Activated gamma-delta T cell treated with Interleukin-2 at 50 U/mL for 16 hours (primary cell): ENCODE measurements around the gene POLDIP3.
"Not testable (repeated sequence)": the region's sequence is repeated elsewhere in the genome, so short reads cannot be mapped to it uniquely, and the experiment has no call there.

Experiments
- DNase-seq: peaks from one replicate; pipeline ENCODE4 v3.0.0-alpha.2; 2020

The POLDIP3 gene

GRCh38 chr22:42549331-42550060, 65.2 kb downstream of the POLDIP3 start:
- no peak for DNase-seq

DNA sequence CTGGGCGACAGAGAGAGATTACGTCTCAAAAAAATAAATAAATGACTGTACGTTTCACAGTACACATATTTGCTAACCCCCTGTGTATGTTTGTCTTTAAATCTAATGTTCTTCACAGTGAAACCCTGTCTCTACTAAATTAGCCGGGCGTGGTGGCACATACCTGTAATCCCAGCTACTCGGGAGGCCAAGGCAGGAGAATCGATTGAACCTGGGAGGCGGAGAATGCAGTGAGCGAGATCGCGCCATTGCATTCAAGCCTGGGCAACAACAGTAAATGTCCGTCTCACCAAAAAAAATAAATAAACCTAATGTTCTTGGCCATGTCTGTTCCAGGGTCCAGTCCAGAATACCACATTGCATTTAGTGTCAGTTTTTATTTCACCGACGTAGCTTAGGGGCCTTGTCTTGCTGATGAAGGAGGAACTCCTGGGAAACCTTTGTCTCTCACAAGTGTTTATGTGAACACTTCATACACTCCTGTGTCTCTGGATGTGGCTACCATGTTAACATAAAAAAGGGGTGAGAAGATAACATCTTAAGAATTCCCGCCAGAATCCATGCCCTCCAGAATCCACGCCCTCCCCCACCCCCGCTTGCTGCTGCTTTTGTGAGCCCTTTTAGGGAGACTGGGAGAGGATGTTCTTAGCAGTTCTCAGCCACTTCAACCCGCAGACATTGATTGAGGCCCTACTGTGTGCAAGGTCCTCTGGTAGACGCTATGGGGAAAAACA, 65.9 kb downstream of the POLDIP3 start:
- no peak for DNase-seq

DNA sequence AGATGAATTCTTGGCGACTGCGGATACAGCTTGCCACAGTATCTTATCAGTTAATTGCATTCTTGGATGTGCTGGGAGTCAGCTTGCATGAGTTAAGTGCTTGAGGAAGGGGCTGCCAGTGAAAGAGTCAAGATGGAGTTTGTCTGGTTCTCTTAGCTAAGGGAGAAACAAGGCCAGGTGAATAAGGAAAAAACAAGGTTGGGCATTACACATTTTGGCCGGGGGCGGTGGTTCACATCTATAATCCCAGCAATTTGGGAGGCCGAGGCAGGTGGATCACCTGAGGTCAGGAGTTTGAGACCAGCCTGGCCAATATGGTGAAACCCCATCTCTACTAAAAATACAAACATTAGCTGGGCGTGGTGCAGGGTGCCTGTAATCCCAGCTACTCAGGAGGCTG, 66.6 kb downstream of the POLDIP3 start:
- DNase-seq, result not testable (repeated sequence)

DNA sequence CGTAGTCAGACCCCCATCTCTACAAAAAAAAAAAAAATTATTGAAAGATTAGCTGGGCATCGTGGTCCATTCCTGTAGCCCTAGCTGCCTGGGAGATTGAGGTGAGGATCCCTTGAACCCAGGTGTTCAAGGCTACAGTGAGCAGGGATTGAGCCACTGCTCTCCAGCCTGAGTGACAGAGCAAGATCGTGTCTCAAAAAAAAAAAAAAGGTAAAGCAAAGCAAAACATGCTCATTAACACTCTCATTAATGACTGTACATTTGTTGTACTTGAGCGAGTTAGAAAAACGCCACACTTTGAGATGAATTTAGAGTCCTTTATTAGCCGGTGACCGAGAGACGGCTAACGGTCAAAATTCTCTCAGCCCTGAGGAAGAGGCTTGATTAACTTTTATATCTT, 67.1 kb downstream of the POLDIP3 start:
- DNase-seq, result no peak

DNA sequence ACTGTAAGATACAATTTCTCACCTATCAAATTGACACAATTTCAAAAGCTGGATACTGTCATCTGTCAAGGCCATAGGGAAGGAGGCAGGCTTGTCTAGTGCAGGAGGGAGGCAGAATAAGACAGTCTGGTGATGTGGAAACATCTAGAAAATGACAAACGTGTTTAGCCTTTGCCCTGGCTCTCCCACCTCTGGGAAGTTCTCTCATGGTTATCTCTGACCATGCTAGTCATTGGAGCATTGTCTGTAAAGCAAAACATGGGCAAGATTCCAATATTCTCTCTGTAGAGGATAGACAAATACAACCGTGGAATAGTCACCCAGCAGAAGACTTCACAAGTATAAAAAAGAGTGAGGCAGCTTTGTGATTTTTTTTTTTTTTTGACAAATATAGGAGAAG, 70.0 kb downstream of the POLDIP3 start:
- no peak for DNase-seq

GRCh38 chr22:42539236-42539771, 75.4 kb downstream of the POLDIP3 start:
- not testable (repeated sequence) for DNase-seq

DNA sequence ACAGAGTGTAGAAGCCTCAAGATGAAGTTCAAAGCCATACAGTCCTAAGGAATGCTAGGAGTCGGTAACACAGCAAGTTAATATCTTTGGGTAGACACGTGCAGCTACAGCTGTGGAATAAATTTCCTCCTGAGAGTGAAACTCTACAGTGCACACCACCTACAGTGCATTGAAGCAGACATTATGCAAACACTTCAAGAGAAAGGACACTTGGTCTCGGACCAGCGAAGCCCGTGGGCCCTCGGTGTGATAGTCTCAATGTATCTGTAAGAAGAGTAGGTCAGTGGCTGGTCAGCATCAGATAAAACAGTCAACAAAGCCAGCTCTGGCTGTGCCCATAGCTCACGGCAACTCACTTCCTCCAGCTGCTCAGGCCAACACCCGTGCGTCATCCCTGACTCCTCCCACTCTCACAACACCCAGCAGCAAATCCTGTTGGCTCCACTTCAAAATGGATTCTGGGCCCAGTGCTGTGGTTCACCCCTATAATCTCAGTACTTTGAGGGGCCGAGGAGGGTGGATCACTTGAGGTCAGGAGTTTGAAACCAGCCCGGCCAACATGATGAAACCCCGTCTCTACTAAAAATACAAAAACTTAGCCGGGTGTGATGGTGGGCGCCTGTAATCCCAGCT, 77.4 kb downstream of the POLDIP3 start:
- DNase-seq, result not testable (repeated sequence)

DNA sequence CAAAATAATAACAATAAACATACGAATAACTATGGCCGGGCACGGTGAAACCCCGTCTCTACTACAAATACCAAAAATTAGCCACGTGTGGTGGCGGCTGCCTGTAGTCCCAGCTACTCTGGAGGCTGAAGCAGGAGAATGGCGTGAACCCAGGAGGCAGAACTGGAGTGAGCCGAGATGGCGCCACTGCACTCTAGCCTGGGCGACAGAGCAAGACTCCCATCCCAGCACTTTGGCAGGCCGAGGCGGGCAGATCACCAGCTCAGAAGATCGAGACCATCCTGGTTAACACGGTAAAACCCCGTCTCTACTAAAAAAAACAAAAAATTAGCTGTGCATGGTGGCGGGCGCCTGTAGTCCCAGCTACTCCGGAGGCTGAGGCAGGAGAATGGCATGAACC, 78.0 kb downstream of the POLDIP3 start:
- DNase-seq, result not testable (repeated sequence)

DNA sequence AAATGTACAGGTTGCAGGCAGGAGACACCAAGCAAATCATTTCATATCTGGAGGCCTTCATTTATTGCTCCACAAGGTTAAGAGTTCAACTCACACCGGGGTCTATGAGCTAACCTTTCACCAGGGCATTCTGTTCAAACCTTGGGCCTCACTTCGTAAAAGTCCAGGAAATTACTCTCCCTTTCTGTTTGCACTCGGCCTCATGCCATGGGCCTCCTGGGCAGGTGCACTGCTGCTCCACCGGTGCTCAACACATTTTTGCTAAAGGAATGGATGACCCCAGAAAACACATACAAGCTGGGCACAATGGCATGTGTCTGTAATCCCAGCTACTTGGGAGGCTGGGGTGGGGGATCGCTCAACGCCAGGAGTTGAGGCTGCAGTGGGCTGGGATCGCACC, 78.5 kb downstream of the POLDIP3 start:
- no peak for DNase-seq

DNA sequence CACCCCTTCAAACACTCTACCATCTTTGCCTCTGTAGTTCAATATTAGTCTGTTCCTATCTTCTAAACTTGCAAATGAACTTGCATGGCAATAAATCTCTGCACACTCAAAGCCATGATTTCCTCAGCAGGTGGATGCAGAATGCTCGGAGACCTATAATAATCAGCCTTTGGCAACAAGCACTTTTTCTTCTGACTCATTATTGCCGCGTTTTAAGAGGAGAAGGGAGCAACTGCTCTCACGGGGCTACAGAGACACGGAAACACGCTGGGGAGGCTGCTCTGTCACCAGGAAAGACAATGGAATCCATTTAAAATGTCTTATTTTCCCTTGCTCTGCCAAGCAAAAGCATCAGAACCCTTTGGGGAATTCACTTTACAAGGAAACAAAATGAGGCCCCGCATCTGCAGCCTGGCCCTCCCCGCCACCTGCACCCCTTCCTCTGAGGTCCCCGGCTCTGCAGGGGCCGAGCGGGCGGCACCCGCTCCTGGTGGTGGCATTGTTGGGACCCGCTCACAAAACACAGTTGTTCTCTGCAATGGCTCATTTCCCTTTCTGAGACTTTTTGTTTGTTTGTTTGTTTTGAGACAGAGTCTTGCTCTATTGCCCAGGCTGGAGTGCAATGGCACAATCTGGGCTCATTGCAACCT, 79.5 kb downstream of the POLDIP3 start:
- DNase-seq, result not testable (repeated sequence)
